Esophagus muscularis mucosa (tissue), 4 donors: ENCODE data around the gene INO80E.

Experiments
- EP300 ChIP-seq: sonication (generic); formaldehyde crosslinking; IDR thresholded peaks from one replicate; pipeline ENCODE4 v1.6.1; 2017; ENCODE audit warnings: antibody characterized with exemption
- POLR2A ChIP-seq: fragments of 450-650 bp; IDR thresholded peaks from one replicate; pipeline ENCODE4 v1.6.1; 2017; ENCODE audit warnings: antibody characterized with exemption, moderate library complexity, mild to moderate bottlenecking, low read depth
- POLR2AphosphoS5 ChIP-seq, 2 donors: sonication (generic); formaldehyde crosslinking; IDR thresholded peaks; one replicate each; pipeline ENCODE4 v1.6.1; 2017; ENCODE audit warnings: antibody characterized with exemption in 2 of 2
- TF ChIP-seq, protein P1 (sequence below), 3 experiments: fragments of 200-600 bp in 2 of 3; fragments of 450-650 bp in 1 of 3; sonication (generic) in 2 of 3; IDR thresholded peaks; one replicate each; pipeline ENCODE4 v1.5.1; 2017 to 2019; ENCODE audit warnings: antibody characterized with exemption in 3 of 3, mild to moderate bottlenecking in 2 of 3, moderate library complexity in 1 of 3

DNA sequence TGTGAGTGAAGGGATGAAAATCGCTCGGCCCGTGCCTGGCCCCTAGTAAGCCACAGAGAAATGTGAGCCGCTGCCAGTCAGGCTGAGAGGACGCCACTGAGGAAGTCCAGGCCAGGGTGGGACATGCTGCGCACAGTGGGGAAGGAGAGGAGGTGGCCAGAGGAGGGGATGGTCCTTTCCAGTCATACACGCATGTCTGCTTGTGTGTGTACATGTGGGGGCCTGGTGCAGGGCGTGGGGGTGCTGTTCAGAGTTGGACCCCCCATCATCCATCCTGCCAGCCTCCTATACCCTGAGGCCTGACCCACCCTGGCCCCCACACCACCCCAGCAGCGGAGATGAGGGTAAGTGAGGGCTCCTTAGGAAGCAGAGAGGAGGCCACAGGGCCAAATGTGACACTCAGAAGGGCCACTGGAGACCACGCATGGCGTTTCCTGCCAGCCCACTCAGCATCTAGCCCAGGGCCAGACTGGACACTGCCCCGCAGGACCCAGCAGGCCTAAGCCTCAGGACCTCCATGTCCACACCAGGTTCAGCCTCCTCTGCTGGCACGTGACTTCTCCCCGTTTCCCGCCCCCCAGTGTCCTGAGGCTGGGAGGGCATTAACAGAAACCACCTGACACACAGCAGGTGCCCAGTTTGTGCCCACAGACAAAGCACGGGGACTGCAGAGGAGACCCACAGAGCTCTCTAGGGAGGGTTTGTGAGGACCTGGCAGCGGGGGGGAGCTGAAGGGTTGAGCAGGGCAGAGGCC, 7.8 kb downstream of the INO80E start:
- TF ChIP-seq, protein P1, sequence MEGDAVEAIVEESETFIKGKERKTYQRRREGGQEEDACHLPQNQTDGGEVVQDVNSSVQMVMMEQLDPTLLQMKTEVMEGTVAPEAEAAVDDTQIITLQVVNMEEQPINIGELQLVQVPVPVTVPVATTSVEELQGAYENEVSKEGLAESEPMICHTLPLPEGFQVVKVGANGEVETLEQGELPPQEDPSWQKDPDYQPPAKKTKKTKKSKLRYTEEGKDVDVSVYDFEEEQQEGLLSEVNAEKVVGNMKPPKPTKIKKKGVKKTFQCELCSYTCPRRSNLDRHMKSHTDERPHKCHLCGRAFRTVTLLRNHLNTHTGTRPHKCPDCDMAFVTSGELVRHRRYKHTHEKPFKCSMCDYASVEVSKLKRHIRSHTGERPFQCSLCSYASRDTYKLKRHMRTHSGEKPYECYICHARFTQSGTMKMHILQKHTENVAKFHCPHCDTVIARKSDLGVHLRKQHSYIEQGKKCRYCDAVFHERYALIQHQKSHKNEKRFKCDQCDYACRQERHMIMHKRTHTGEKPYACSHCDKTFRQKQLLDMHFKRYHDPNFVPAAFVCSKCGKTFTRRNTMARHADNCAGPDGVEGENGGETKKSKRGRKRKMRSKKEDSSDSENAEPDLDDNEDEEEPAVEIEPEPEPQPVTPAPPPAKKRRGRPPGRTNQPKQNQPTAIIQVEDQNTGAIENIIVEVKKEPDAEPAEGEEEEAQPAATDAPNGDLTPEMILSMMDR (IDR thresholded peaks at IDR 0.05): no peak
- no peak for TF ChIP-seq POLR2A
- TF ChIP-seq EP300: no peak
- no peak for TF ChIP-seq POLR2AphosphoS5 (IDR thresholded peaks at IDR 0.05)
